H1 (cell line): ENCODE data around the gene ZNF432. TPM values are rescaled to one million over a fixed set of nuclear protein-coding genes. Genes with fewer than 3 reads are reported as not detected.
"Not testable (repeated sequence)": the region's sequence is repeated elsewhere in the genome, so short reads cannot be mapped to it uniquely, and the experiment has no call there.

Source experiments
- CTCF ChIA-PET: fragments of 300-600 bp; sonication (Branson Sonifier 250); formaldehyde crosslinking; loops from one replicate; lab custom pipeline; 2021; ENCODE audit not compliant: partially characterized antibody; lab: Charles Lee
- POLR2A ChIA-PET: fragments of 300-600 bp; sonication (Branson Sonifier 250); formaldehyde crosslinking; loops from one replicate; lab custom pipeline; 2021; ENCODE audit warnings: inconsistent platforms; ENCODE audit not compliant: partially characterized antibody; lab: Charles Lee
- DNase-seq, 2 experiments: peaks; one replicate each; pipeline versions ENCODE4 v3.0.0 to v3.0.0-alpha.2; 2010 to 2022; ENCODE audit warnings: low spot score in 2 of 2, low read depth in 1 of 2, mixed read lengths in 1 of 2
- FAIRE-seq: peaks from 2 replicates; lab custom pipeline; 2011; peaks lifted over from hg19 to GRCh38; lab: Jason Lieb, UNC
- H2AFZ ChIP-seq: 2 replicates; pipeline ENCODE4 v1.8.1; 2012; ENCODE audit warnings: low read length, inconsistent platforms
- H2AK5ac ChIP-seq: 2 replicates; pipeline ENCODE4 v1.6.1; 2013; ENCODE audit warnings: low read depth, low read length
- H2BK120ac ChIP-seq: replicated peaks from 2 replicates; pipeline ENCODE3; 2013; ENCODE audit warnings: low read depth, low read length, inconsistent platforms
- H2BK12ac ChIP-seq: 2 replicates; pipeline ENCODE4 v1.6.1; 2013; ENCODE audit warnings: low read depth, low read length
- H2BK15ac ChIP-seq: 2 replicates; pipeline ENCODE4 v1.6.1; 2013; ENCODE audit warnings: low read length
- H2BK20ac ChIP-seq: 2 replicates; pipeline ENCODE4 v1.6.1; 2013; ENCODE audit warnings: low read length
- H2BK5ac ChIP-seq: 2 replicates; pipeline ENCODE4 v1.6.1; 2013; ENCODE audit warnings: low read depth, low read length
- H3K14ac ChIP-seq: 2 replicates; pipeline ENCODE4 v1.6.1; 2013; ENCODE audit warnings: inconsistent platforms; ENCODE audit not compliant: insufficient read length
- H3K18ac ChIP-seq: 2 replicates; pipeline ENCODE4 v1.6.1; 2013; ENCODE audit warnings: low read length; ENCODE audit errors: extremely low read depth
- H3K23ac ChIP-seq: 2 replicates; pipeline ENCODE4 v1.6.1; 2013; ENCODE audit warnings: inconsistent platforms; ENCODE audit not compliant: insufficient read length
- H3K23me2 ChIP-seq: 2 replicates; pipeline ENCODE4 v1.6.1; 2013; ENCODE audit warnings: low read depth, low read length
- H3K27ac ChIP-seq: 2 replicates; pipeline ENCODE4 v1.6.1; 2011; ENCODE audit warnings: low read depth, low read length, inconsistent platforms
- H3K27me3 ChIP-seq, 4 experiments: replicated peaks in 1 of 4; 1 replicate in 1 of 4; 2 replicates in 3 of 4; pipeline versions ENCODE4 v1.6.1 to v1.8.1; 2011 to 2013; ENCODE audit warnings: low read length in 3 of 4, mild to moderate bottlenecking in 3 of 4, inconsistent platforms in 2 of 4, mixed read lengths in 2 of 4, moderate library complexity in 1 of 4; ENCODE audit not compliant: control insufficient read depth in 3 of 4, insufficient read depth in 3 of 4; ENCODE audit errors: extremely low read depth in 1 of 4
- H3K36me3 ChIP-seq, 4 experiments: 2 replicates each; pipeline versions ENCODE4 v1.6.1 to v1.8.1; 2011 to 2013; ENCODE audit warnings: mild to moderate bottlenecking in 4 of 4, low read length in 3 of 4, moderate library complexity in 2 of 4, control low read depth in 1 of 4, inconsistent platforms in 1 of 4; ENCODE audit not compliant: insufficient read depth in 4 of 4, control insufficient read depth in 2 of 4
- H3K4ac ChIP-seq: replicated peaks from 2 replicates; pipeline ENCODE3; 2013; ENCODE audit warnings: low read length, low read depth, mixed read lengths, inconsistent platforms; ENCODE audit not compliant: insufficient read length
- H3K4me1 ChIP-seq, 4 experiments: replicated peaks in 1 of 4; 1 replicate in 1 of 4; 2 replicates in 3 of 4; pipeline versions ENCODE4 v1.6.1 to v1.8.1; 2011 to 2013; ENCODE audit warnings: low read length in 3 of 4, inconsistent platforms in 2 of 4, mixed read lengths in 1 of 4; ENCODE audit not compliant: insufficient read depth in 4 of 4, control insufficient read depth in 3 of 4
- H3K4me2 ChIP-seq, 2 experiments: 2 replicates each; pipeline versions ENCODE4 v1.6.1 to v1.8.1; 2011 to 2013; ENCODE audit warnings: low read depth in 2 of 2, low read length in 2 of 2, control low read depth in 1 of 2, inconsistent platforms in 1 of 2, mild to moderate bottlenecking in 1 of 2; ENCODE audit not compliant: insufficient read depth in 1 of 2
- H3K4me3 ChIP-seq, 4 experiments: fragments of 200-600, 300-600 bp in 1 of 4; sonication (generic), shearing (Covaris generic), sonication (Bioruptor Twin) in 1 of 4; 2 replicates each; pipeline versions ENCODE4 v1.5.1 to v1.8.1; 2011 to 2016; ENCODE audit warnings: low read length in 4 of 4, low read depth in 3 of 4, control low read depth in 2 of 4, inconsistent platforms in 2 of 4, mild to moderate bottlenecking in 2 of 4, mixed read lengths in 1 of 4, moderate library complexity in 1 of 4; ENCODE audit not compliant: insufficient read depth in 2 of 4; ENCODE audit errors: extremely low read depth in 1 of 4
- H3K56ac ChIP-seq: replicated peaks from 2 replicates; pipeline ENCODE3; 2013; ENCODE audit warnings: low read depth, mild to moderate bottlenecking, mixed read lengths, low read length, inconsistent platforms; ENCODE audit not compliant: insufficient read length
- H3K79me1 ChIP-seq: 2 replicates; pipeline ENCODE4 v1.6.1; 2013; ENCODE audit warnings: low read depth, low read length, control low read depth
- H3K79me2 ChIP-seq, 2 experiments: 2 replicates each; pipeline versions ENCODE4 v1.6.1 to v1.8.1; 2012 to 2013; ENCODE audit warnings: low read length in 2 of 2, mild to moderate bottlenecking in 2 of 2, inconsistent platforms in 1 of 2; ENCODE audit not compliant: insufficient read depth in 2 of 2, control insufficient read depth in 1 of 2
- H3K9ac ChIP-seq, 4 experiments: replicated peaks in 1 of 4; 1 replicate in 1 of 4; 2 replicates in 3 of 4; pipeline versions ENCODE4 v1.6.1 to v1.8.1; 2011 to 2013; ENCODE audit warnings: low read depth in 3 of 4, low read length in 3 of 4, control low read depth in 2 of 4, mild to moderate bottlenecking in 2 of 4, moderate library complexity in 2 of 4, inconsistent platforms in 1 of 4; ENCODE audit errors: extremely low read depth in 1 of 4
- H3K9me3 ChIP-seq, 2 experiments: 2 replicates each; pipeline versions ENCODE4 v1.6.1 to v1.8.1; 2012 to 2013; ENCODE audit warnings: mild to moderate bottlenecking in 2 of 2, moderate library complexity in 2 of 2, control low read depth in 1 of 2, inconsistent platforms in 1 of 2, low read depth in 1 of 2, low read length in 1 of 2, mixed read lengths in 1 of 2; ENCODE audit not compliant: insufficient read depth in 2 of 2
- H4K20me1 ChIP-seq, 2 experiments: replicated peaks in 1 of 2; 2 replicates each; pipeline versions ENCODE3 to v1.8.1; 2011 to 2013; ENCODE audit warnings: inconsistent platforms in 2 of 2, low read length in 2 of 2, mild to moderate bottlenecking in 1 of 2; ENCODE audit not compliant: insufficient read depth in 2 of 2, control insufficient read depth in 1 of 2
- H4K5ac ChIP-seq: 2 replicates; pipeline ENCODE4 v1.6.1; 2013; ENCODE audit warnings: low read length, low read depth, mixed read lengths, inconsistent platforms; ENCODE audit not compliant: insufficient read length
- H4K8ac ChIP-seq: 2 replicates; pipeline ENCODE4 v1.8.0; 2013; ENCODE audit warnings: mild to moderate bottlenecking, moderate library complexity, low read length, inconsistent platforms; ENCODE audit not compliant: insufficient read depth; ENCODE audit errors: extremely low read depth
- H4K91ac ChIP-seq: replicated peaks from 2 replicates; pipeline ENCODE3; 2013; ENCODE audit warnings: low read length, mixed read lengths, inconsistent platforms; ENCODE audit not compliant: insufficient read length
- CHD2 ChIP-seq: IDR thresholded peaks from 2 replicates; pipeline ENCODE4 v1.6.1; 2012; ENCODE audit warnings: low read length, improper control_type of control experiment
- EP300 ChIP-seq, 2 experiments: IDR thresholded peaks; 1 replicate in 1 of 2; 2 replicates in 1 of 2; pipeline ENCODE4 v1.6.1; 2011 to 2012; ENCODE audit warnings: low read depth in 2 of 2, low read length in 2 of 2, mild to moderate bottlenecking in 2 of 2, borderline replicate concordance in 1 of 2, inconsistent platforms in 1 of 2, moderate library complexity in 1 of 2
- KDM5A ChIP-seq: fragments of 200-600 bp; IDR thresholded peaks from 2 replicates; pipeline ENCODE4 v1.7.1; 2012; ENCODE audit warnings: mild to moderate bottlenecking, low read length, inconsistent platforms, mixed read lengths
- MAFK ChIP-seq: IDR thresholded peaks from 2 replicates; pipeline ENCODE4 v1.6.1; 2012; ENCODE audit warnings: low read depth, mild to moderate bottlenecking, improper control_type of control experiment, low read length
- NANOG ChIP-seq: IDR thresholded peaks from 2 replicates; pipeline ENCODE4 v1.6.1; 2011; ENCODE audit warnings: low read length, low read depth, mild to moderate bottlenecking, inconsistent platforms; ENCODE audit not compliant: insufficient read depth, poor library complexity, severe bottlenecking
- POU5F1 ChIP-seq: IDR thresholded peaks from 2 replicates; pipeline ENCODE4 v1.6.1; 2011; ENCODE audit warnings: low read depth, mild to moderate bottlenecking, low read length, moderate library complexity
- SP1 ChIP-seq: IDR thresholded peaks from 2 replicates; pipeline ENCODE4 v1.6.1; 2011; ENCODE audit warnings: low read depth, low read length
- TEAD4 ChIP-seq: IDR thresholded peaks from 2 replicates; pipeline ENCODE4 v1.6.1; 2012; ENCODE audit warnings: low read depth, low read length, inconsistent platforms, mixed read lengths
- YY1 ChIP-seq: IDR thresholded peaks from 2 replicates; pipeline ENCODE4 v1.6.1; 2011; ENCODE audit warnings: low read depth, mild to moderate bottlenecking, low read length
- WGBS, 2 experiments: shearing (Covaris generic) in 1 of 2; methylation state at CpG; one replicate each; pipeline versions ENCODE4 v1.1.6 to v1.1.7; 2013 to 2015; ENCODE audit warnings: low lambda C conversion rate in 2 of 2, mixed read lengths in 2 of 2, inconsistent platforms in 1 of 2, low coverage in 1 of 2, missing lambda C conversion rate in 1 of 2; ENCODE audit not compliant: insufficient replicate concordance in 2 of 2, insufficient coverage in 1 of 2, insufficient read length in 1 of 2; ENCODE audit errors: extremely low coverage in 1 of 2, missing lambda C conversion rate in 1 of 2; 5-methylcytosine and 5-hydroxymethylcytosine counted together
- polyA plus RNA-seq, 7 experiments: library from polyadenylated mRNA; depleted of rRNA in 3 of 7; stranded (reverse) in 5 of 7; unstranded in 2 of 7; fragments of >200 nt in 5 of 7; fragments of 200-250 nt in 2 of 7; gene quantifications; 1 replicate in 5 of 7; 2 replicates in 1 of 7; 4 replicates in 1 of 7; pipeline versions ENCODE4 v1.2.1 to v1.2.3, GENCODE V29; 2011 to 2013; ENCODE audit warnings: missing spikeins in 2 of 7, mixed read lengths in 2 of 7
- total RNA-seq: library from RNA; stranded (reverse); fragmentation: NEBNext Ultra II Directional; extraction: Animal tissue kit (Norgen Biotek cat#: 25700); gene quantifications from 2 replicates; pipeline ENCODE4 v1.2.1, GENCODE V29; 2021
- TF ChIP-seq, protein P1 (sequence below): IDR thresholded peaks from 2 replicates; pipeline ENCODE4 v1.6.1; 2012; ENCODE audit warnings: inconsistent platforms

Gene ZNF432
- total and polyA plus RNA-seq, 2 of the 8 experiments (the other 6 are each of a cell fraction or from before 2014, with no cell fraction given): 2.0 to 8.3 TPM

DNA sequence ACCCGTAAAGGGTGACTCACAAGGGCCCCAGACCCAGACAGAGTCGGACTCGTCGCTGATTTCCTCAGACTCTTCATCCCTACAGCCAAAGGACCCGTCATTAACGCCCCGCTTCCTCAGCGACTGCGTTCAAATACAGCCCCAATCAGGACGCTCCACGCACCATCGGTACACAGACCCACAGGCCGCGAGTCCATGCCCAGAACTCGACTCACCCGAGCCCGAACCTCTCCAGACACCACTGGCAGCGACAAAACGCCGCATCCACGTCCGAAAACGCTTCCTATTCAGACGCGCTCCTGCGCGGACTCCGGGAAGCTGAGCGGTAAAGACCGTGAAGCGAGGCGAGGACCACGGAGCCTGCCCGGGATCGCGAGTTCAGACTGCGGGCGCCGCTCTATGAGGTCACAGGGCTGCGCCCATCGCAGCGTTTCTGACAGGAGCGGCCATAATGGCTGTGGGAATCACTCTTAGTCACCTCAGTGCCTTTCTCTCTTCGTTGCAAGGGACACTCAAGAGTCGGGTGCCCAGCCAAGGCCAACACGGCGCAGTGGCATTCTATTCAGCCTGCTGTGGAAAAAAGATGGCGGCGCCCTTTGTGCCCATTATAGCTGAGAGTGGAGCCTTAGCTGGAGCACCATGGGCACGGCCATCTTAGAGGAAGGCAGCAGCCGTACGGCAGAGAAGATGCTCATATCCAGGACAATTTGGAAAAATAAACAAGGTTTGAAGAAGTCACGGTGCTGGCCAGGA, 20.4 kb downstream of the ZNF432 start, which contains the start of gene ZNF614 (continued):
- TF ChIP-seq, protein P1, sequence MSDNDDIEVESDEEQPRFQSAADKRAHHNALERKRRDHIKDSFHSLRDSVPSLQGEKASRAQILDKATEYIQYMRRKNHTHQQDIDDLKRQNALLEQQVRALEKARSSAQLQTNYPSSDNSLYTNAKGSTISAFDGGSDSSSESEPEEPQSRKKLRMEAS: peak; percentile 58
- no peak for TF ChIP-seq MAFK
- TF ChIP-seq TEAD4: no peak
- peak; percentile 99 for TF ChIP-seq YY1
- TF ChIP-seq SP1: no peak
- TF ChIP-seq CHD2: peak; percentile 93
- no peak for TF ChIP-seq POU5F1
- TF ChIP-seq EP300 (IDR thresholded peaks at IDR 0.05; ENCODE audit: borderline replicate concordance in 1 of 2, low read depth in 2 of 2, low read length in 2 of 2): no peak
- peak; percentile 91 for TF ChIP-seq KDM5A
- no peak for TF ChIP-seq NANOG

- H4K5ac ChIP-seq, H2BK20ac ChIP-seq, H3K23ac ChIP-seq, H4K20me1 ChIP-seq, H2BK5ac ChIP-seq, H3K27me3 ChIP-seq, H3K9ac ChIP-seq, H2BK120ac ChIP-seq, H3K56ac ChIP-seq, H2BK12ac ChIP-seq, H3K79me1 ChIP-seq, FAIRE-seq, H3K4me3 ChIP-seq, H2BK15ac ChIP-seq, H3K23me2 ChIP-seq, H3K14ac ChIP-seq, H3K18ac ChIP-seq, H4K8ac ChIP-seq, CTCF ChIA-PET, H2AFZ ChIP-seq, H3K4ac ChIP-seq, H3K4me1 ChIP-seq, H3K9me3 ChIP-seq, H2AK5ac ChIP-seq, H4K91ac ChIP-seq, DNase-seq, H3K27ac ChIP-seq: not testable (repeated sequence)
- H3K36me3 ChIP-seq: peaks cover 6 to 57% (median 29%) of the 10 kb centered on the region in 4 experiments; a peak in 7 of 8 replicates
- POLR2A ChIA-PET: interaction anchor here (0.8 kb wide), 1 partner anchor 9 kb away, joined by 5 read pairs; no protein-coding TSS in a partner anchor
- H3K4me2 ChIP-seq: peak overlapping the region in 1 of 2 experiments; percentile 47; a peak in 1 of 4 replicates
- peaks cover 0 to 30% of the 10 kb centered on the region in 2 experiments; a peak in 3 of 4 replicates for H3K79me2 ChIP-seq
- WGBS, 2 experiments: 91% methylated on average over 15 of the region's 15 CpGs; no CpG with 5 or more reads in 1 of the 2 experiments
Observed at GRCh38 chr19:52026255-52026990, 22.2 kb downstream of the ZNF432 start.
